CD4-positive, alpha-beta T cell treated with Interferon gamma for 1 hour (primary cell): ENCODE data around the gene PVR.
"Not testable (repeated sequence)": the region's sequence is repeated elsewhere in the genome, so short reads cannot be mapped to it uniquely, and the experiment has no call there.

Experiments used
- DNase-seq: peaks from one replicate; pipeline ENCODE4 v3.0.0-alpha.2; 2020

Gene PVR

GRCh38 chr19:44704982-44705381, 61.3 kb downstream of the PVR start:
- no peak for DNase-seq

GRCh38 chr19:44705502-44706010, 61.8 kb downstream of the PVR start:
- no peak for DNase-seq

- no peak for DNase-seq
Observed at GRCh38 chr19:44706506-44707236, 63.0 kb downstream of the PVR start.

GRCh38 chr19:44707794-44708193, 64.1 kb downstream of the PVR start:
- no peak for DNase-seq

GRCh38 chr19:44708940-44709339, 65.2 kb downstream of the PVR start:
- no peak for DNase-seq

- DNase-seq, result not testable (repeated sequence)
Observed at GRCh38 chr19:44709434-44710266, 65.9 kb downstream of the PVR start.

- DNase-seq, result no peak
Observed at GRCh38 chr19:44710483-44710882, 66.8 kb downstream of the PVR start.

GRCh38 chr19:44712864-44713515, 69.3 kb downstream of the PVR start:
- no peak for DNase-seq
